Endothelial cell of umbilical vein (primary cell): ENCODE data around the gene HLA-DQA2. TPM values are rescaled to one million over a fixed set of nuclear protein-coding genes. Genes with fewer than 3 reads are reported as not detected.
"Not testable (repeated sequence)": the region's sequence is repeated elsewhere in the genome, so short reads cannot be mapped to it uniquely, and the experiment has no call there.

Experiments
- BruUV-seq: library from RNA; stranded (reverse); fragments of 400-500 nt; replicated peaks from 2 replicates; lab custom pipeline; 2021; lab: Mats Ljungman, UMichigan
- CTCF ChIA-PET: fragments of 300-600, 350-600 bp; sonication (Branson Sonifier 250); formaldehyde crosslinking; loops from one replicate; lab custom pipeline; 2021; ENCODE audit warnings: antibody characterized with exemption, inconsistent platforms; lab: Charles Lee
- POLR2A ChIA-PET: fragments of 300-600, 350-600 bp; sonication (Branson Sonifier 250); formaldehyde crosslinking; loops from one replicate; lab custom pipeline; 2021; ENCODE audit warnings: antibody characterized with exemption, inconsistent platforms; lab: Charles Lee
- DNase-seq: peaks from one replicate; pipeline ENCODE4 v3.0.0-alpha.2; 2011; ENCODE audit warnings: low read depth, low spot score
- FAIRE-seq: peaks from 2 replicates; lab custom pipeline; 2011; peaks lifted over from hg19 to GRCh38; lab: Jason Lieb, UNC
- H2AFZ ChIP-seq: 2 replicates; pipeline ENCODE4 v1.6.0; 2012; ENCODE audit warnings: low read depth, low read length, control low read depth, inconsistent platforms
- H3K27ac ChIP-seq: 2 replicates; pipeline ENCODE4 v1.5.1; 2011; ENCODE audit warnings: low read depth, mild to moderate bottlenecking, control low read depth, low read length, moderate library complexity; ENCODE audit not compliant: insufficient read depth
- H3K27me3 ChIP-seq, 2 experiments: 2 replicates each; pipeline versions ENCODE4 v1.6.0 to v1.6.1; 2011; ENCODE audit warnings: low read length in 2 of 2, mixed read lengths in 1 of 2; ENCODE audit not compliant: control insufficient read depth in 2 of 2, insufficient read depth in 2 of 2
- H3K36me3 ChIP-seq, 2 experiments: 2 replicates in 1 of 2; 3 replicates in 1 of 2; pipeline ENCODE4 v1.5.1; 2011; ENCODE audit warnings: low read length in 2 of 2, mild to moderate bottlenecking in 1 of 2, moderate library complexity in 1 of 2; ENCODE audit not compliant: control insufficient read depth in 2 of 2, insufficient read depth in 2 of 2; ENCODE audit errors: extremely low read depth in 1 of 2
- H3K4me1 ChIP-seq: 3 replicates; pipeline ENCODE4 v1.5.1; 2011; ENCODE audit warnings: mild to moderate bottlenecking, low read length; ENCODE audit not compliant: control insufficient read depth, insufficient read depth; ENCODE audit errors: extremely low read depth
- H3K4me2 ChIP-seq: 2 replicates; pipeline ENCODE4 v1.6.1; 2011; ENCODE audit warnings: low read length, control low read depth, mixed read lengths; ENCODE audit not compliant: insufficient read depth
- H3K4me3 ChIP-seq, 3 experiments: fragments of 200-600 bp in 1 of 3; sonication (generic), shearing (Covaris generic) in 1 of 3; replicated peaks in 1 of 3; 2 replicates each; pipeline ENCODE4 v1.5.1; 2011 to 2016; ENCODE audit warnings: control low read depth in 3 of 3, low read length in 3 of 3, mild to moderate bottlenecking in 2 of 3, inconsistent platforms in 1 of 3, low read depth in 1 of 3, moderate library complexity in 1 of 3; ENCODE audit not compliant: insufficient read depth in 1 of 3
- H3K79me2 ChIP-seq: 2 replicates; pipeline ENCODE4 v1.6.0; 2012; ENCODE audit warnings: low read length, inconsistent platforms; ENCODE audit not compliant: control insufficient read depth, insufficient read depth
- H3K9ac ChIP-seq: replicated peaks from 2 replicates; pipeline ENCODE3; 2011; ENCODE audit warnings: low read length, control low read depth; ENCODE audit not compliant: insufficient read depth; ENCODE audit errors: extremely low read depth
- H3K9me1 ChIP-seq: replicated peaks from 3 replicates; pipeline ENCODE4 v1.6.0; 2011; ENCODE audit warnings: mild to moderate bottlenecking, low read length; ENCODE audit not compliant: control insufficient read depth, insufficient read depth; ENCODE audit errors: extremely low read depth
- H3K9me3 ChIP-seq: replicated peaks from 2 replicates; pipeline ENCODE4 v1.5.1; 2012; ENCODE audit warnings: low read length, inconsistent platforms; ENCODE audit not compliant: control insufficient read depth, insufficient read depth
- H4K20me1 ChIP-seq: replicated peaks from 2 replicates; pipeline ENCODE3; 2011; ENCODE audit warnings: mild to moderate bottlenecking, low read length; ENCODE audit not compliant: control insufficient read depth, insufficient read depth; ENCODE audit errors: extremely low read depth
- EZH2 ChIP-seq: IDR thresholded peaks from 2 replicates; pipeline ENCODE4 v1.6.1; 2012; ENCODE audit warnings: borderline replicate concordance, low read depth, mild to moderate bottlenecking, moderate library complexity, low read length, inconsistent platforms; ENCODE audit not compliant: severe bottlenecking
- FOS ChIP-seq: IDR thresholded peaks from 2 replicates; pipeline ENCODE4 v1.6.1; 2011; ENCODE audit warnings: mild to moderate bottlenecking, low read length, moderate library complexity, borderline replicate concordance; ENCODE audit not compliant: insufficient read depth
- GATA2 ChIP-seq: IDR thresholded peaks from 2 replicates; pipeline ENCODE4 v1.7.0; 2011; ENCODE audit warnings: low read depth, mild to moderate bottlenecking, moderate library complexity, mixed read lengths, low read length; ENCODE audit not compliant: insufficient read length, insufficient read depth
- JUN ChIP-seq: IDR thresholded peaks from 2 replicates; pipeline ENCODE4 v1.6.1; 2011; ENCODE audit warnings: borderline replicate concordance, low read depth; ENCODE audit not compliant: insufficient read length, insufficient read depth
- MYC ChIP-seq: IDR thresholded peaks from one replicate; pipeline ENCODE4 v1.6.1; 2011; ENCODE audit warnings: mild to moderate bottlenecking, low read depth, low read length
- POLR2A ChIP-seq: IDR thresholded peaks from 2 replicates; pipeline ENCODE4 v1.6.1; 2012; ENCODE audit warnings: low read depth, mild to moderate bottlenecking, control low read depth, low read length
- POLR2AphosphoS5 ChIP-seq: IDR thresholded peaks from 2 replicates; pipeline ENCODE4 v1.6.1; 2012; ENCODE audit warnings: low read depth, mild to moderate bottlenecking, control low read depth, low read length, moderate library complexity; ENCODE audit not compliant: insufficient read depth
- dilution Hi-C: fragments of 300-500 bp; cut with MboI; formaldehyde crosslinking; loops from one replicate; pipeline ENCODE4 v1.15.0; 2019; ENCODE audit warnings: low sequenced_read_pairs; ENCODE audit not compliant: extremely low pct_ligation_motif_present
- intact Hi-C: fragments of 100-400 bp; cut with micrococcal nuclease; formaldehyde crosslinking; loops from one replicate; pipeline ENCODE4 v1.10.0; 2022
- polyA plus RNA-seq, 4 experiments: library from polyadenylated mRNA; depleted of rRNA in 3 of 4; stranded (reverse) in 3 of 4; unstranded in 1 of 4; fragments of >200 nt; gene quantifications; 2 replicates each; pipeline versions ENCODE4 v1.2.1 to v1.2.3, GENCODE V29; 2011 to 2012; ENCODE audit warnings: missing spikeins in 1 of 4
- total RNA-seq: library from RNA; stranded (reverse); gene quantifications from 2 replicates; pipeline ENCODE4 v1.2.3, GENCODE V29; 2021
- TF ChIP-seq, protein P1 (sequence below), 2 donors: IDR thresholded peaks; 1 replicate in 1 of 2; 2 replicates in 1 of 2; pipeline ENCODE4 v1.5.1; 2011; ENCODE audit warnings: low read length in 2 of 2, mild to moderate bottlenecking in 2 of 2, moderate library complexity in 2 of 2, control low read depth in 1 of 2, inconsistent platforms in 1 of 2, low read depth in 1 of 2; ENCODE audit not compliant: insufficient read depth in 1 of 2; ENCODE audit errors: extremely low read depth in 1 of 2
- TF ChIP-seq, protein P2 (sequence below): IDR thresholded peaks from 2 replicates; pipeline ENCODE4 v1.6.1; 2011; ENCODE audit not compliant: insufficient read depth, insufficient read length

Gene HLA-DQA2
- total and polyA plus RNA-seq, 2 donors (not counting 3 experiments of a cell fraction or from before 2014, with no cell fraction given), result not detected

DNA sequence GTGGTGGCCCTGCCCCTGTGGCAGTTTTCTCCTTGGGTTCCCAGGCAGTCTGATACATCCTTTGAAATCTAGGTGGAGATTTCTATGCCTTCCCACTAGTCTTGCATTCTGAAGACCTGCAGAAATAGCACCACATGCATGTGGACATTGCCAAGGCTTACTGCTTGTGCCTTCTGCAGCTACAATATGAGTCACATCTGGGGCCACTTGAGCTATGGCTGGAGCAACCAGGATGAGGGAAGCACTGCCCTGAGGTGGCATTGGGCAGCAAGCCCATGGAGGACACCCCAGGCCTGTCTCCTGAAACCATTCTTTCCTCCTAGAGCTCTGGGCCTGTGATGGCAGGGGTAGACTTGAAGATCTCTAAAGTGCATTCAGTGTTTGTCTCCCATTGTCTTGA, 37.8 kb downstream of the HLA-DQA2 start:
- intact Hi-C loops (no loop called here), dilution Hi-C loops (no loop called here)
- no peak for DNase-seq
- Histone ChIP-seq H2AFZ (no peak overlapping the region), H3K27ac (no peak overlapping the region), H3K9ac (no peak overlapping the region), H3K36me3 (no peaks in the 10 kb centered on the region), H3K4me3 (no peak overlapping the region), H3K9me3 (no peaks in the 10 kb centered on the region), H3K4me1 (no peaks in the 10 kb centered on the region), H3K27me3 (peaks cover 22 to 24% of the 10 kb centered on the region in 2 experiments), H4K20me1 (no peaks in the 10 kb centered on the region), H3K4me2 (no peak overlapping the region), H3K79me2 (no peaks in the 10 kb centered on the region), H3K9me1 (no peaks in the 10 kb centered on the region)
- TF ChIP-seq EZH2 (no peak), POLR2AphosphoS5 (no peak), MYC (no peak), FOS (no peak), JUN (no peak), GATA2 (no peak), POLR2A (no peak)
- TF ChIP-seq, protein P1, sequence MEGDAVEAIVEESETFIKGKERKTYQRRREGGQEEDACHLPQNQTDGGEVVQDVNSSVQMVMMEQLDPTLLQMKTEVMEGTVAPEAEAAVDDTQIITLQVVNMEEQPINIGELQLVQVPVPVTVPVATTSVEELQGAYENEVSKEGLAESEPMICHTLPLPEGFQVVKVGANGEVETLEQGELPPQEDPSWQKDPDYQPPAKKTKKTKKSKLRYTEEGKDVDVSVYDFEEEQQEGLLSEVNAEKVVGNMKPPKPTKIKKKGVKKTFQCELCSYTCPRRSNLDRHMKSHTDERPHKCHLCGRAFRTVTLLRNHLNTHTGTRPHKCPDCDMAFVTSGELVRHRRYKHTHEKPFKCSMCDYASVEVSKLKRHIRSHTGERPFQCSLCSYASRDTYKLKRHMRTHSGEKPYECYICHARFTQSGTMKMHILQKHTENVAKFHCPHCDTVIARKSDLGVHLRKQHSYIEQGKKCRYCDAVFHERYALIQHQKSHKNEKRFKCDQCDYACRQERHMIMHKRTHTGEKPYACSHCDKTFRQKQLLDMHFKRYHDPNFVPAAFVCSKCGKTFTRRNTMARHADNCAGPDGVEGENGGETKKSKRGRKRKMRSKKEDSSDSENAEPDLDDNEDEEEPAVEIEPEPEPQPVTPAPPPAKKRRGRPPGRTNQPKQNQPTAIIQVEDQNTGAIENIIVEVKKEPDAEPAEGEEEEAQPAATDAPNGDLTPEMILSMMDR (IDR thresholded peaks at IDR 0.05; ENCODE audit: extremely low read depth in 1 of 2, insufficient read depth in 1 of 2, low read depth in 1 of 2, low read length in 2 of 2), result no peak
- TF ChIP-seq, protein P2, sequence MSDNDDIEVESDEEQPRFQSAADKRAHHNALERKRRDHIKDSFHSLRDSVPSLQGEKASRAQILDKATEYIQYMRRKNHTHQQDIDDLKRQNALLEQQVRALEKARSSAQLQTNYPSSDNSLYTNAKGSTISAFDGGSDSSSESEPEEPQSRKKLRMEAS, result no peak
- BruUV-seq, result no TSS peak
- ChIA-PET POLR2A (no interaction called here), CTCF (interaction anchor here (1.0 kb wide), 1 partner anchor 365 kb away, joined by 3 read pairs; no protein-coding TSS in a partner anchor)
- no peak for FAIRE-seq

DNA sequence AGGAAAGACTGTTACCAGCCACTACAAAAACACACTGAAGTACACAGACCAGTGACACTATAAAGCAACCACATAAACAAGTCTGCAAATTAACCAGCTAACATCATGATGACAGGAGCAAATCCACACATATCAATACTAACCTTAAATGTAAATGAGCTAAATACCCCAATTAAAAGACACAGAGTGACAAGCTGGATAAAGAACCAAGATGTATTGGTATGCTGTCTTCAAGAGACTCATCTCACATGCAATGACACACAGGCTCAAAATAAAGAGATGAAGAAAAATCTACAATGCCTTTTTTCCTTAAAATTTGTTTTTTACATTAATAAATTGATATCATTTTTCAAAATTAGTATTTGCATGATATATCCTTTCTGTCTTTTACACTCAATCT, 41.7 kb downstream of the HLA-DQA2 start:
- H4K20me1 ChIP-seq, H3K4me3 ChIP-seq, BruUV-seq, dilution Hi-C loops, H3K4me2 ChIP-seq, DNase-seq, H3K9me3 ChIP-seq, H3K27ac ChIP-seq, CTCF ChIA-PET, POLR2A ChIA-PET, H3K9ac ChIP-seq, H3K36me3 ChIP-seq, FAIRE-seq, H3K9me1 ChIP-seq, intact Hi-C loops, H3K79me2 ChIP-seq, H2AFZ ChIP-seq, H3K4me1 ChIP-seq: not testable (repeated sequence)
- peaks cover 11 to 46% of the 10 kb centered on the region in 2 experiments for H3K27me3 ChIP-seq
